SHP77 treated with DMSO at 0.1 percent for 48 hours (cell line): Measurements from ENCODE around the gene PRIMPOL.

Experiments
- DNase-seq: peaks from one replicate; lab custom pipeline; 2025; lab: John Stamatoyannopoulos, UW

Gene PRIMPOL

GRCh38 chr4:184666670-184667069, 17.1 kb downstream of the PRIMPOL start:
- DNase-seq: no peak

DNA sequence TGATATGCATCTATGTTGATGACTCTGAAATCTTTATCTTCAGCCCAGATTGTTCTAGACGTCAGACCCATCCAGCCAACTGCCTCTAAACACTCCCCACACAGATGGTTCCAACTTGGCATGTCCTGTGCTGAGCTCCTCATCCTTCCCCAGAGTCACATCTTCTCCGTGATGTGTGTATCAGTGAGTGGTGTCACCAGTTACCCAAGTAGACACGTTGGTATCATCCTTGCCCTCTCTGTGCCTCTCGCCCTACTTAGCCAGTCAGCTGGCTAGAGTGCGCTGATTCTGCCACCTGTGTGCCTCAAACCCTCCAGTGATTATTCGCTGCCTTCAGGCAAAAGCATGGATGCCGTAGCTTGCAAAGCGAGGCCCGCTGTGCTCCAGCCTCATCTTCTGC, 18.6 kb downstream of the PRIMPOL start:
- DNase-seq: no peak

DNA sequence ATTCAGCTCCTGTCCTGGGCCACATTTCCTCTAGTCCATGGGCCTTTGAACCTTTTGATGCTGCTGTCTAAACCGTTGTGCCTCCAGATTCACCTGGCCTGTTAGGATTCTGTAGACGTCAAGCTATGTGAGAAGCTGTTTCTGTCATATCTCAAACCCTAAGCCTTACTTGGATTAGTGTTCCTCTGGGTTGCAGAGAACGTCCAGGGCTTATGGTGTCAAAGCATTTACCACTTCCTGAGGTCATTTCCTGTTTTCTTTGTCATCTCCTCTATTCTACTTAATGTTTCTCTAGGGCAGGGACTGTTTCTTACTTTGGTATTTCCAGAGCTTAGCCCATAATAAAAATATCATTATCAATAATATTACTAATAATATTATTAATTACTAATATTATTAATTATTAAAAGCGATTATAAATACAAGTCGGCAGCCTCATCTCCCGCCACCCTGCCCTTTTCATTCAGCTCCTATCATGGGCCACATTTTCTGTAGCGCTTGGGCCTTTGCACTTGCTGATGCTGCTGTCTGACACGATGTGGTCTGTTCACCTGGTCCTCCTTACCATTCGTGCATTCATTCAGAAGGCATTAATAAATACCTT, 19.1 kb downstream of the PRIMPOL start:
- DNase-seq: no peak

- no peak for DNase-seq
Measured at GRCh38 chr4:184669251-184669650, 19.7 kb downstream of the PRIMPOL start.

GRCh38 chr4:184671101-184671500, 21.6 kb downstream of the PRIMPOL start:
- no peak for DNase-seq

- DNase-seq: no peak
Measured at GRCh38 chr4:184672741-184673140, 23.2 kb downstream of the PRIMPOL start.

DNA sequence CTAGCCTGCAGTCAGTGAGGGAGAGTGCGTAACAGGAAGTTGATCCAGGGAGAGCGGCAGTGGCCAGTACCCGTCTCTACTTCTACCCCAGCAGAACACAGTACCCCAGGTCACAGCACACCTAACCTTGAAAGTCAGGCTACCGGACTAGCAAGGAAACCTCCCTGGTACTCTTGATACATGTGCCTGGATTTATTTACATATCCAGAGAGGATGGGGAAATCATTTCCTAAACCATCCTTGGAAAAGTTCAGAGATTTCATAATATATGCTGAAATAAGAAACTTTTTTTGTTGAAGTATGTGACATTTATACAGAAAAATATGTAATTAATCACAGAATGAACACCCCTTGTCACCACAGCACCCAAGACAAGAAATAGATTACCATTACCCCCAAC, 24.5 kb downstream of the PRIMPOL start:
- DNase-seq: no peak

- DNase-seq: no peak
Measured at GRCh38 chr4:184675018-184675417, 25.5 kb downstream of the PRIMPOL start.

GRCh38 chr4:184675821-184676492, 26.4 kb downstream of the PRIMPOL start:
- DNase-seq: no peak

DNA sequence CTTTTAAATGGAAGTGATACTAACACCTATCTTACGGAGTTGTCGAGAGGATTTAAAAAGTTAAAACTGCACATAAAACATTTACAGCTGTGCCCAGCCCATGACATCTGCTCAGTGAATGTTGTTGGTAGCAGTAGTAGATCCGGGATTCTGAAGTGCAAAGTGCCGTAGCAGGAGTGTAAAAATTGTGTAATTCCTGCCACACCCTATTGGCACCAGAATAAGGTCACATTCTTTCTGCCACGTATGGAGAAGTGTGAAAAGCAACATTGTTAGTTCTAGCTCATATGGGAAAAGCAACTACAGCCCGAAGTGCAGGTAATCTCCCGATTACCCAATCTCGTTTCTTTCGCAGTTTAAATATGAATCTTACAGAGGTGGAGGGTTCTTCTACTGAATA, 31.2 kb downstream of the PRIMPOL start:
- DNase-seq: no peak

DNA sequence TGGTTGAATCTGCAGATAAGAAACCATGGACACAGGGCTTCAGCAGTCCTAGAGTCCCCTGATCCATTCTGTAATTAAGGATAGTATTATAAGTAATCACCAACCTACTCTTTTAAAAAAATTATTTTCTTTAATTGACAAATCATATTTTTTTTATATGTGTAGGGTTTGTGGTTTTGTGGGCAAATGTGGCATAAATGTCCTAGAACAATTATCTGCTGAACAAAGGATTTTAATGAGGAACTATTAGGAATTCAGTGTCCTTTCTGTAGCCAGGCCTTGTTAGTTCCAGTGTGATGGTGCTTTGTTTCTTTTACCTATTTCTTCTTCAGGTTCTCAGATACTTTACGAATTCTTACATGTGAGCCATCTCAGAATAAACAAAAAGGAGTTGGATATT, 32.4 kb downstream of the PRIMPOL start:
- DNase-seq: no peak

- DNase-seq: no peak
Measured at GRCh38 chr4:184684491-184685189, 35.1 kb downstream of the PRIMPOL start.

DNA sequence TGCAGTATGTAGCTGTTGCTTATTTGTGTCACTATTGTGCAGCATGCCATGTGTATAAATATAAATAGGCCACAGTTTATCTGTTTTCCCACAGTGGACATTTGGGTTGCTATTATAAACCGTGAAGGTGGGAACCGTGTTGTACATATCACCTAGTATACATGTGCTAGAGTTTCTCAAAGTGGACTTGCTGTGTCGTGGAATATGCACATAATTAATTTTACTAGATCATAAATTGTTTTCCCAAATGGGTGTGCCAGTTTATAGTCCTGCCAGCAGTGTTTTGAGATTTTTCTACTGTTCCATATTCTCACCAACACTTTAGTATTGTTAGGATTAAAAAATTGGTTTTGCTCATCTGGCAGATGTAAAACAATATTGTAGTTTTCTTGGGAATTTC, 38.5 kb downstream of the PRIMPOL start:
- no peak for DNase-seq

- no peak for DNase-seq
Measured at GRCh38 chr4:184688447-184688846, 38.9 kb downstream of the PRIMPOL start.

- DNase-seq: no peak
Measured at GRCh38 chr4:184689681-184690080, 40.1 kb downstream of the PRIMPOL start.

GRCh38 chr4:184693056-184693455, 43.5 kb downstream of the PRIMPOL start:
- no peak for DNase-seq

GRCh38 chr4:184694412-184694956, 44.9 kb downstream of the PRIMPOL start:
- no peak for DNase-seq

DNA sequence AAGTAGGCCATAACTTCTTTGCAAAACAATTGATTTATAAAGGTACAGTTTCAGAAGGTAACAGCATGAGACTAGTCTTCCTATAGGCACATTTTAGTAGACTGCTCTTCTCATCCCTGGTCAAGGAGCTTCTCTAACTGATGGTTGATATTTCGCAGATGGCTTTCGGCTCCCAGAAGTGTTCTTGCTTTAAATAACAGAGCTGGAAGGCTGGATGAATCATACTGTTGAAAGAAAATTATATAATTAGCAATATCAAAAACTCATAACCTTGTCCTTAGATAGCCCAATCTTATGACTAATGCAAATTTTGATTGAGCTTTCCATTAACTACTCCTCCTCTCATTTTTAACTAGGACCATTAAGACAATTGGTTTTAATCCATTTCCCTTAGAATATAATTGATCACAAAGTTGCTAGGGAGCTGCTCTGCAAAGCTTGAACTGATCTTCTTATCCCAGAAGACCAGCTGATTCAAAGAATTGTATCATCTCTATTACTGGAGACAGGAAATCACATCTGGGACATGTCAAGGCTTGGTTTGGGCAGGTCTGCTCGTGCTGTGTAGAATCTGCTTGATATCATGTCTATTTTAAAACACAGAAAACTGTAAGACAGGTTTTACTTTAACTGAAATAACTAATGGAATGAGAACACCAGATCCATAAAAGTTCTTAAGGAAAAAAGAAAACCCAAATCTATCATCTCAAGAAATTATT, 45.8 kb downstream of the PRIMPOL start:
- no peak for DNase-seq

GRCh38 chr4:184697956-184698355, 48.4 kb downstream of the PRIMPOL start:
- no peak for DNase-seq

DNA sequence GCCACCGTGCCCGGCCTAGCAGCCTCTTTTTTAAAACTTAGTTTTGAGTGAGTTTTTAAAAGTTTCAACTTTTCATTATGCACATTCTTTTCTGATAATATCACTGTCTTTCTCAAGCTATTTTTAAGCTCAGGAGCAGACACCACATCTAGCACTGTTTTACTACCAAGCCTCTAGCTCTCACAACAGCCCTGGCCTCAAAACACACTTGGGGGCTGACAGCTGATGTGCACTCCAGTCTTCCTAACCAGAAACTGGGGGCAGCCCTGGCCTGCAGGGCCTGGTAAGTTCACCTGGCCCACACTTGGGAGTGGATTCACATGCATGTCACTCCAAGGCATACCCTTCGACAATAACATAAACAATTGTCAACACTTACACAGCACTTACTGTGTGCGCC, 50.4 kb downstream of the PRIMPOL start:
- DNase-seq: no peak

DNA sequence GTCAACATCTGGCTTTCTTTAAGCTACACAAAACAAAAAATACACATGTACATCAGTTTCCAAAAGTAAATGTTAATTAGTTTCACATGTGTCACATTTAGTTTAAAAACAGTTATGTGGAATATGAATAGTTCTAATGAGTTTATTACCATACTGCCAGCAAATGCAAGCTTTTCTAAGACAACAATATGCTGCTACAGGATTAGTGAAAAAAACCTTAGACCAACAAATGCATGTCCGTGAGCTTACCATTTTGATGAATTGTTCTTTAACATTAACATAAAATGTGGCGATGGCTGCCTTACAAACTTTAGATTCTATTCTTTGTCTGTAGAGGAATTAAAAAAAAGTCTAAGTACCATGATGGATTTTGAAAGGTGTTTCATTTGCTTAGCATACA, 52.6 kb downstream of the PRIMPOL start:
- DNase-seq: no peak

GRCh38 chr4:184705692-184706091, 56.2 kb downstream of the PRIMPOL start:
- no peak for DNase-seq

- no peak for DNase-seq
Measured at GRCh38 chr4:184706453-184706852, 56.9 kb downstream of the PRIMPOL start.
